A549 (cell line): ENCODE measurements around the gene GNLY.

Source experiments
- HOXA7 ChIP-seq: fragments of 250-450 bp; sonication (Bioruptor Pico); IDR thresholded peaks from 2 replicates; pipeline ENCODE4 v1.5.0; 2020; ENCODE audit warnings: mild to moderate bottlenecking, moderate library complexity
- JUNB ChIP-seq: fragments of >200 bp; sonication (Bioruptor Twin); formaldehyde crosslinking; IDR thresholded peaks from 2 replicates; pipeline ENCODE4 v1.6.1; 2016
- KDM5A ChIP-seq: fragments of 200-600 bp; sonication (generic); IDR thresholded peaks from 2 replicates; pipeline ENCODE4 v1.6.1; 2016; ENCODE audit warnings: antibody characterized with exemption, mild to moderate bottlenecking
- POLR2A ChIP-seq: IDR thresholded peaks from 2 replicates; pipeline ENCODE4 v1.6.1; 2012; ENCODE audit warnings: mild to moderate bottlenecking, low read length
- RAD21 ChIP-seq, 2 experiments: fragments of >200 bp in 1 of 2; sonication (Bioruptor Twin) in 1 of 2; formaldehyde crosslinking in 1 of 2; IDR thresholded peaks in 1 of 2; conservative IDR thresholded peaks in 1 of 2; 2 replicates in 1 of 2; 3 replicates in 1 of 2; pipeline ENCODE4 v1.6.1; 2012 to 2018; ENCODE audit warnings: inconsistent platforms in 1 of 2

DNA sequence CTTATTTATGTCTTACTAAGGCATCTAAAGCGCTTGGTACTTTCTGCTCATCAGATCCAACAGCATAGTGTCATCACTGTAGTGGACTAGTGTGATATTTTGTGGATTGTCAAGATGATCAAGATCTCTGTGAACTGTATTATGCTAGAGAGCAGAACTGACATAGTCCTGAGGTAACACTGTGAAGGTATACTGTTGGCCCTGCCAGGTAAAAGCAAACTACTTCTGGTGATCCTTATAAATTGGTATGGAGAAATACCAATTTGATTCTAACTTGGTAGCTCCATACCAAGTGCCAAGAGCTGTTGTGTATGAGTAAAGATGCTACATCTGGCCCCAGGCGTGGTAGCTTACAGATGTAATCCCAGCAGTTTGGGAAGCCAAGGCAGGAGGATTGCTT, 42.1 kb upstream of the GNLY start:
- TF ChIP-seq HOXA7 (no peak), KDM5A (no peak), RAD21 (conservative IDR thresholded peaks at IDR 0.05 in 1 of 2, IDR thresholded peaks at IDR 0.05 in 1 of 2) (no peak), JUNB (no peak), POLR2A (no peak)
